Measurements from ENCODE around the gene ETV6.

ETV6 gene

DNA sequence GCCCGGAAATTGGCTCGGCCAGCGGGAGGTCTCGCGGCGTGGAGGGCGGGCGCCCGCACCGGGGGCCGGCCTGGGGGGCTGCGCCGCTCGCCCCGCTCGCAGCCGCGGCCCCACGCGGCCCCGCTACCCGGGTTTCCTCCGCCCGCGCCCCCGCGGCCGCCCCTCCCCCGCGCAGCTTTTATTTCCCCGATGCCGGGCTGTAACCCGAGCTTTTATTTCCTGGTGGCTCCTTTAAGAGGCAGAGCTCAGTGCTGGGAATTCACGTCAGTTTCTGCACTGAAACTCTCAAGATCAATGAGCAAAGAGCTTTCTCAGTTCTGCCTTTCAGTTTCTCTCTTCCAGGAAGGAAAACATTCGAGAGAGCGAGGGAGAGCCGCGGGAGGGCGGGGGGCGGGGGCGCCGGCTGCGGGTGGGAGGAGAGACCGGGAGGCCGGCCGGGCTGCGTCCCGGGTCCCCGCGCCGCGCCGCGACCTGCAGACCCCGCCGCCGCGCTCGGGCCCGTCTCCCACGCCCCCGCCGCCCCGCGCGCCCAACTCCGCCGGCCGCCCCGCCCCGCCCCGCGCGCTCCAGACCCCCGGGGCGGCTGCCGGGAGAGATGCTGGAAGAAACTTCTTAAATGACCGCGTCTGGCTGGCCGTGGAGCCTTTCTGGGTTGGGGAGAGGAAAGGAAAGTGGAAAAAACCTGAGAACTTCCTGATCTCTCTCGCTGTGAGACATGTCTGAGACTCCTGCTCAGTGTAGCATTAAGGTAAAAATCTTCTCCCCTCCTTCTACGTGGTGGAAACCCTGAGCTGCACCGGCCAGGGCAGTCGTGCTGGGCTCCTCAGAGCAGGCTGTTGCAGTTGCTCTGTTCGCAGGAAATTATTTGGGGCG is at the start of gene ETV6:
ETV6 (plus strand) TSS at position 262 of the 873 bp plus-strand sequence; CDS start at position 716, 454 bp downstream.
- Histone ChIP-seq H3K4me3 (ENCODE audit: low read depth, low read length) (peak within 1 kb of the TSS; percentile 89), H3K27me3 (ENCODE audit: insufficient read depth, low read length) (no peaks in the 10 kb centered on the region), H3K36me3 (ENCODE audit: insufficient read depth, low read length) (no peaks in the 10 kb centered on the region), H3K4me1 (ENCODE audit: control insufficient read depth, insufficient read depth, low read length, unreplicated experiment) (peaks cover 10% of the 10 kb centered on the region), H3K79me2 (ENCODE audit: control insufficient read depth, insufficient read depth, low read length, unreplicated experiment) (peaks cover 45% of the 10 kb centered on the region), H2AFZ (ENCODE audit: low read length, unreplicated experiment) (peak within 1 kb of the TSS; percentile 93), H3K27ac (ENCODE audit: low read depth, low read length) (peak within 1 kb of the TSS; percentile 90)

- Histone ChIP-seq H2AFZ (ENCODE audit: low read length, unreplicated experiment) (no peak overlapping the region), H3K27me3 (ENCODE audit: insufficient read depth, low read length) (0 out of 2 replicates have a peak, but pooled peaks cover 12% of the 10 kb centered on the region), H3K4me3 (ENCODE audit: low read depth, low read length) (no peak overlapping the region), H3K27ac (ENCODE audit: low read depth, low read length) (no peak overlapping the region), H3K4me1 (ENCODE audit: control insufficient read depth, insufficient read depth, low read length, unreplicated experiment) (no peaks in the 10 kb centered on the region), H3K36me3 (ENCODE audit: insufficient read depth, low read length) (no peaks in the 10 kb centered on the region), H3K79me2 (ENCODE audit: control insufficient read depth, insufficient read depth, low read length, unreplicated experiment) (no peaks in the 10 kb centered on the region)
Observed at GRCh38 chr12:11600199-11600598, 49.3 kb upstream of the ETV6 start.

DNA sequence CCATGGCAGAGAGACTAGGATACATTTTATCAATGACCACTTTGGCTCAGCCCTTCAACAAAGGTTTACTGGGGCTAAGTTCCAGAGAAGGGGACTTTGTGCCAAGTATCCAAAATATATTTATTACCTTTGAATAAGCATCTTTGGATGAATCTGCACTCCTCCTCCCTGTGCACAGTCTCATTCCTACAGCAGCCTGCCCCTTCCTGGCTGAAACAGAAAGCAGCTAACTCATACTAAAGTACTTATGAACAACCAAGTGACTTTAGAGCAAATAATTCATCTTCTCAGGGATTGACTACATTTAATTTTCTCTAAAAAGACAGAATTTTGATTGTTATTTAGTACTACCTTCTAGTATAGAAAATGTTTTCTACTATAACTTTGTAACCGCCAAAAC is 47.8 kb upstream of the ETV6 start:
- no peak overlapping the region for H3K4me3 ChIP-seq (ENCODE audit: low read depth, low read length)
- no peak overlapping the region for H2AFZ ChIP-seq (ENCODE audit: low read length, unreplicated experiment)
- H3K27ac ChIP-seq (ENCODE audit: low read depth, low read length) = no peak overlapping the region
- no peaks in the 10 kb centered on the region for H3K36me3 ChIP-seq (ENCODE audit: insufficient read depth, low read length)
- no peaks in the 10 kb centered on the region for H3K79me2 ChIP-seq (ENCODE audit: control insufficient read depth, insufficient read depth, low read length, unreplicated experiment)
- 0 out of 2 replicates have a peak, but pooled peaks cover 12% of the 10 kb centered on the region for H3K27me3 ChIP-seq (ENCODE audit: insufficient read depth, low read length)
- no peaks in the 10 kb centered on the region for H3K4me1 ChIP-seq (ENCODE audit: control insufficient read depth, insufficient read depth, low read length, unreplicated experiment)

DNA sequence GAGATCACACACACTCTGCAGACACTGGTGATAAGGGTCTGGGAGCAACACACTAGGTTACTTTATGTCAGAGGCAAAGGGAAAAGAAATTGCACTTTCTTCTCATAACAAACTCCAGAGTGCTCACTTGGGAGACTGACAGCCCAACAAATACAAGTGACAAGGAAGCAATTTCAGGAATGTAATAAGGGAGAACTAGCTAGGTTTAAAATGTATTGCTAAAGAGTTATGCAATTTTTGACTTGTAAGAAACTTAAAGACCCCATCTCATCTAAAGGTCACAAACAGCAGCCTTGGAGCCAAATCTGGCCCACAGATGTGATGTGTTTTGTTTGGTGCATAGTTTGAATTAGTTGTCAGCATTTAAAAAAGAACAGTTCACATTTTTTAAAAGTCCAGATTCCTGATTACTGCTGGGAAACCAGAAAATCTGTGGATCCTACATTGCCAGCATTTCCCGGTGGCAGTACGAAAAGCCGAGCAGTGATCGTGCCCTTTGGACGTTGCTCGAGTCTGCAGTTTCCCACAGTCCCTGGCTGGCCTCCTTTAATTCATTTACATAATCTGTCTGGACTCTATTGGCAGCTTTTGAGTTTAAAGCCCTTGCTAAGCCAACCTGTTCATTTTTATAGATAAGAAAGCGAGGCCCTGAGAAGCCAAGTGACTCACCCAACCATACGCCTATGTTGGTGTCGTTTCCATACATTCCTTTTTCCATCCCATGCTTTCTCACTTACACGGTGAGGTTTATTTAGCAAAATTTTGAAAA is 42.0 kb upstream of the ETV6 start:
- Histone ChIP-seq H3K4me1 (ENCODE audit: control insufficient read depth, insufficient read depth, low read length, unreplicated experiment) (no peaks in the 10 kb centered on the region), H2AFZ (ENCODE audit: low read length, unreplicated experiment) (no peak overlapping the region), H3K27me3 (ENCODE audit: insufficient read depth, low read length) (no peaks in the 10 kb centered on the region), H3K79me2 (ENCODE audit: control insufficient read depth, insufficient read depth, low read length, unreplicated experiment) (no peaks in the 10 kb centered on the region), H3K36me3 (ENCODE audit: insufficient read depth, low read length) (no peaks in the 10 kb centered on the region), H3K4me3 (ENCODE audit: low read depth, low read length) (no peak overlapping the region), H3K27ac (ENCODE audit: low read depth, low read length) (no peak overlapping the region)

- Histone ChIP-seq H3K36me3 (ENCODE audit: insufficient read depth, low read length) (no peaks in the 10 kb centered on the region), H3K4me1 (ENCODE audit: control insufficient read depth, insufficient read depth, low read length, unreplicated experiment) (no peaks in the 10 kb centered on the region), H3K27ac (ENCODE audit: low read depth, low read length) (no peak overlapping the region), H2AFZ (ENCODE audit: low read length, unreplicated experiment) (no peak overlapping the region), H3K4me3 (ENCODE audit: low read depth, low read length) (no peak overlapping the region), H3K79me2 (ENCODE audit: control insufficient read depth, insufficient read depth, low read length, unreplicated experiment) (no peaks in the 10 kb centered on the region), H3K27me3 (ENCODE audit: insufficient read depth, low read length) (no peaks in the 10 kb centered on the region)
Observed at GRCh38 chr12:11609045-11609444, 40.4 kb upstream of the ETV6 start.

DNA sequence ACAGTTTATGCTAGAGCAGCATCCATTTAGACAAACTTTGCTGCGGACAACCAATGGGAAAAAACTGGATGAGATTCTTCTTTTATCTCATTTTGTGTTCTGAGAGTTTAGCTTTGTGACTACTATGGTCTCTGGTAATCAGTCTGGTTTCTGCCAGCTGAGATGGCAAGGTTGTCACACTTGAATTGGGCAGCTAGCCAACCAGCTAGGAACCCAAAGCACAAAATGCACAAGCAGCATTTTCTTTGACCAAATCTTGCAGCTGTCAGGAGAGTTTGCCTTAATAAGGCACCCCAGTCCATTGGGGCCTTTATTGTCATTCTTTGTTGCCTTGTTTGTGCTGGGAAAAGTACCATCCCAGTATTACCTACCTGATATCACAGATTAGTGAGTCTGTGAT is 34.0 kb upstream of the ETV6 start:
- Histone ChIP-seq H3K4me1 (ENCODE audit: control insufficient read depth, insufficient read depth, low read length, unreplicated experiment) (no peaks in the 10 kb centered on the region), H3K36me3 (ENCODE audit: insufficient read depth, low read length) (no peaks in the 10 kb centered on the region), H3K27me3 (ENCODE audit: insufficient read depth, low read length) (no peaks in the 10 kb centered on the region), H2AFZ (ENCODE audit: low read length, unreplicated experiment) (no peak overlapping the region), H3K27ac (ENCODE audit: low read depth, low read length) (no peak overlapping the region), H3K79me2 (ENCODE audit: control insufficient read depth, insufficient read depth, low read length, unreplicated experiment) (no peaks in the 10 kb centered on the region), H3K4me3 (ENCODE audit: low read depth, low read length) (no peak overlapping the region)

DNA sequence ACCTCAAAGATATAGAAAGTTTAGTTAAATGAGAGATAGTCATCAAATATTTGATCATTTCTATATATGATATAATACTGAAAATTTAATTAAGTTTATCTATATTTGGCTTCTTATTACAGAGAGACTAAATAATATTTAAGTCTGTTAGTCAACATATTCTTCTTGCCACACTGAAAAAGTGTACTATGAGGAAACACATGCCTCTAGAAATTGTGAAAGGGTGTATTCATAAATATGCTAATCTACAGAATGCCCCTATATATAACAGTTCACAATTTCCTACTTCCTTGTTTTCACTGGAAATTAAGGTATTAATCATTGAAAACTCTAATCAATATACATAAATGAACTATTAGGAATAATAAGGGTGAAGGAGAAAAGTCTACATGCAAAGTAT is 31.4 kb upstream of the ETV6 start:
- no peak overlapping the region for H3K27ac ChIP-seq (ENCODE audit: low read depth, low read length)
- no peaks in the 10 kb centered on the region for H3K79me2 ChIP-seq (ENCODE audit: control insufficient read depth, insufficient read depth, low read length, unreplicated experiment)
- H3K27me3 ChIP-seq (ENCODE audit: insufficient read depth, low read length) = no peaks in the 10 kb centered on the region
- no peak overlapping the region for H3K4me3 ChIP-seq (ENCODE audit: low read depth, low read length)
- H2AFZ ChIP-seq (ENCODE audit: low read length, unreplicated experiment) = no peak overlapping the region
- no peaks in the 10 kb centered on the region for H3K36me3 ChIP-seq (ENCODE audit: insufficient read depth, low read length)
- no peaks in the 10 kb centered on the region for H3K4me1 ChIP-seq (ENCODE audit: control insufficient read depth, insufficient read depth, low read length, unreplicated experiment)

- Histone ChIP-seq H2AFZ (ENCODE audit: low read length, unreplicated experiment) (no peak overlapping the region), H3K4me3 (ENCODE audit: low read depth, low read length) (no peak overlapping the region), H3K27ac (ENCODE audit: low read depth, low read length) (no peak overlapping the region), H3K36me3 (ENCODE audit: insufficient read depth, low read length) (no peaks in the 10 kb centered on the region), H3K4me1 (ENCODE audit: control insufficient read depth, insufficient read depth, low read length, unreplicated experiment) (no peaks in the 10 kb centered on the region), H3K27me3 (ENCODE audit: insufficient read depth, low read length) (no peaks in the 10 kb centered on the region), H3K79me2 (ENCODE audit: control insufficient read depth, insufficient read depth, low read length, unreplicated experiment) (no peaks in the 10 kb centered on the region)
Observed at GRCh38 chr12:11621797-11622423, 27.6 kb upstream of the ETV6 start.

DNA sequence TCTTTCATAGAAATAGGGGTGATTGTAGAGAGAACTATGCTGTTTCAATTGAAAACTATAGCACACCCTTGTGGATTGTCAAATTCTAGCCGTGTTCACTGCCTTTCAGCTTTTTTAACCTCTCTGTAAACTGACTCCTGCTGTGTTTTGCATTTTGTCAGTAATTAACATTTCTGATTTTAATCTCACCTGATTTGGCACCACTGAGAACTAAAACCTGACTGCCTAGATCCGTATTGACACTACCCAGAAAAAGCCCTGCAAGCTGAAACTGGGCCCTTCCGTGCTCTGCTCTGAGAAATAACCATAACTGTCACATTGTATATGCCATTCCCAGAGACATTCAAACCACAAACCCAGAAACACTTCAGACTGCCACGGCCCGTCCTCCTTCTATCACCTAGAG is 26.6 kb upstream of the ETV6 start:
- Histone ChIP-seq H3K79me2 (ENCODE audit: control insufficient read depth, insufficient read depth, low read length, unreplicated experiment) (no peaks in the 10 kb centered on the region), H3K27ac (ENCODE audit: low read depth, low read length) (no peak overlapping the region), H3K36me3 (ENCODE audit: insufficient read depth, low read length) (no peaks in the 10 kb centered on the region), H3K27me3 (ENCODE audit: insufficient read depth, low read length) (no peaks in the 10 kb centered on the region), H3K4me1 (ENCODE audit: control insufficient read depth, insufficient read depth, low read length, unreplicated experiment) (no peaks in the 10 kb centered on the region), H2AFZ (ENCODE audit: low read length, unreplicated experiment) (no peak overlapping the region), H3K4me3 (ENCODE audit: low read depth, low read length) (no peak overlapping the region)

DNA sequence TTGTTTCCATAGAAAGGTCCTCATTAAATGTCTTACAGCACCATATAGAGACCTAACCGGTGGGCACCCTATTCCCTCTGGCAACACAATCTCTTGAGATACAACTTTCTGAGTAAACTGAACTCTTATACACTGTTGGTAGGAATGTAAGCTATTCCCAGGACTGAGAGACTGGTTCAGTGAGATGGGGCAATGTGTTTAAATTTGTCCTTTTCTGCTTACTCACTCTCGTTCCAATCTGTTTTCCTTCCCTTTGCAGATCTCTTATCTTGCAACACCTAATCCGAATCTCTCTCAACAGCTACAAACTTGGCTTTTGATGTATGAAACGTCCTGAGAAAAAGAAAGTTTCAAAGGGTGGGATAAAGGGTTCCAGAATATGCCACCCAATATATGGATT is 26.1 kb upstream of the ETV6 start:
- Histone ChIP-seq H3K27me3 (ENCODE audit: insufficient read depth, low read length) (no peaks in the 10 kb centered on the region), H3K4me1 (ENCODE audit: control insufficient read depth, insufficient read depth, low read length, unreplicated experiment) (no peaks in the 10 kb centered on the region), H3K79me2 (ENCODE audit: control insufficient read depth, insufficient read depth, low read length, unreplicated experiment) (no peaks in the 10 kb centered on the region), H3K27ac (ENCODE audit: low read depth, low read length) (no peak overlapping the region), H3K36me3 (ENCODE audit: insufficient read depth, low read length) (no peaks in the 10 kb centered on the region), H2AFZ (ENCODE audit: low read length, unreplicated experiment) (no peak overlapping the region), H3K4me3 (ENCODE audit: low read depth, low read length) (no peak overlapping the region)

Measured in ACC112 (cell line).